GM12864 (cell line): ENCODE results near the gene ADAMTS2.

Source experiments
- DNase-seq: peaks from one replicate; pipeline ENCODE4 v3.0.0-alpha.2; 2011; ENCODE audit warnings: low read depth
- H3K4me3 ChIP-seq: 2 replicates; pipeline ENCODE4 v1.5.1; 2011; ENCODE audit warnings: mild to moderate bottlenecking, low read depth, low read length, control low read depth
- TF ChIP-seq, protein P1 (sequence below): IDR thresholded peaks from 2 replicates; pipeline ENCODE4 v1.5.1; 2011; ENCODE audit warnings: low read depth, mild to moderate bottlenecking, moderate library complexity, low read length, control low read depth, inconsistent platforms; ENCODE audit errors: missing control alignments

Gene ADAMTS2

GRCh38 chr5:179169836-179170235 lies 175.4 kb downstream of the ADAMTS2 start:
- TF ChIP-seq, protein P1, sequence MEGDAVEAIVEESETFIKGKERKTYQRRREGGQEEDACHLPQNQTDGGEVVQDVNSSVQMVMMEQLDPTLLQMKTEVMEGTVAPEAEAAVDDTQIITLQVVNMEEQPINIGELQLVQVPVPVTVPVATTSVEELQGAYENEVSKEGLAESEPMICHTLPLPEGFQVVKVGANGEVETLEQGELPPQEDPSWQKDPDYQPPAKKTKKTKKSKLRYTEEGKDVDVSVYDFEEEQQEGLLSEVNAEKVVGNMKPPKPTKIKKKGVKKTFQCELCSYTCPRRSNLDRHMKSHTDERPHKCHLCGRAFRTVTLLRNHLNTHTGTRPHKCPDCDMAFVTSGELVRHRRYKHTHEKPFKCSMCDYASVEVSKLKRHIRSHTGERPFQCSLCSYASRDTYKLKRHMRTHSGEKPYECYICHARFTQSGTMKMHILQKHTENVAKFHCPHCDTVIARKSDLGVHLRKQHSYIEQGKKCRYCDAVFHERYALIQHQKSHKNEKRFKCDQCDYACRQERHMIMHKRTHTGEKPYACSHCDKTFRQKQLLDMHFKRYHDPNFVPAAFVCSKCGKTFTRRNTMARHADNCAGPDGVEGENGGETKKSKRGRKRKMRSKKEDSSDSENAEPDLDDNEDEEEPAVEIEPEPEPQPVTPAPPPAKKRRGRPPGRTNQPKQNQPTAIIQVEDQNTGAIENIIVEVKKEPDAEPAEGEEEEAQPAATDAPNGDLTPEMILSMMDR: no peak
- no peak overlapping the region for H3K4me3 ChIP-seq
- DNase-seq: no peak

- TF ChIP-seq, protein P1: no peak
- DNase-seq: no peak
- no peak overlapping the region for H3K4me3 ChIP-seq
These were observed 176.6 kb downstream of the ADAMTS2 start for GRCh38 chr5:179168664-179169063.

GRCh38 chr5:179167871-179168451 lies 177.3 kb downstream of the ADAMTS2 start:
- TF ChIP-seq, protein P1: no peak
- no peak for DNase-seq
- H3K4me3 ChIP-seq: no peak overlapping the region

GRCh38 chr5:179166886-179167841 lies 178.1 kb downstream of the ADAMTS2 start:
- H3K4me3 ChIP-seq: no peak overlapping the region
- DNase-seq: no peak

GRCh38 chr5:179166171-179166885 lies 178.9 kb downstream of the ADAMTS2 start:
- no peak for DNase-seq
- no peak overlapping the region for H3K4me3 ChIP-seq
- TF ChIP-seq, protein P1: no peak

More at GRCh38 chr5:179166886-179167841, 178.1 kb downstream of the ADAMTS2 start:
- TF ChIP-seq, protein P1: peak; percentile 75

- TF ChIP-seq, protein P1: no peak
- H3K4me3 ChIP-seq: no peak overlapping the region
- no peak for DNase-seq
These were observed 179.7 kb downstream of the ADAMTS2 start for GRCh38 chr5:179165421-179166170.
